KG1 (cell line): ENCODE results near the gene ZFYVE28.
"Not testable (repeated sequence)": the region's sequence is repeated elsewhere in the genome, so short reads cannot be mapped to it uniquely, and the experiment has no call there.

Experiments
- DNase-seq: peaks from one replicate; lab custom pipeline; 2025; lab: John Stamatoyannopoulos, UW

Gene ZFYVE28

DNA sequence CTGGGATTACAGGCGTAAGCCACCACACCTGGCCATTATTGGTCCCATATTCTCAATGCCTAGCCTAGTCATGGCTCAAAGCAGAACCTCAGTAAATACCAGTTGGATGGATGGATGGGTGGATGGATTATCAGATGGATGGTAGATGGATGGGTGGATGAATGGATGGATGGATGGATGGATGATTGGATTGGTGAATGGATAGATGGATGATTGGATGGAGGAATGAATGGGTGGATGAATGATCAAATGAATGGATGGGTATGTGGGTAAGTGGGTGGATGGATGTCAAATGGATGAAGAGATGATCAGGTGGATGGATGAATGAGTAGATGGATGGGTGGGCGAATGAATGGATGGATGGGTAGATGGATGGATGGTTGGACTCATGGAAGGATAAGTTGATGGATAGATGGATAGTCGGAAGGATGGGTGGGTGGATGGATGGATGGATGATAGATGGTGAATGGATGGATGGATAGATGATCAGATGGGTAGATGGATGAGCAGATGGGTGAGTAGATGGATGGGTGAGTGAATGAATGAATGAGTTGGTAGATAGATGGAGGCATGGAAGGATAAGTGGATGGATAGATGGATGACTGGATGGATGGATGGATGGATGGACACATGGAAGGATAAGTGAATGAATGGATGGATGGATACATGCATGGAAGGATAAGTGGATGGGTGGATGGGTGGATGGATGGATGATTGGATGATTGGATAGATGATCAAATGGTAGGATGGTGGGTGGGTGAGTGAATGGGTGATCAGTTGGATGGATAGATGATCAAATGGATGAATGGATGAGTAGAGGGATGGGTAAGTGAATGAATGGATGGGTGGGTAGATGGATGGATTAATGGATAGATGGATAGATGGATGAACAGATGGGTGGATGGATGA is 28.5 kb upstream of the ZFYVE28 start:
- no peak for DNase-seq

GRCh38 chr4:2445571-2445970 is 27.1 kb upstream of the ZFYVE28 start:
- no peak for DNase-seq

- no peak for DNase-seq
Measured at GRCh38 chr4:2445130-2445529, 26.7 kb upstream of the ZFYVE28 start.

GRCh38 chr4:2443956-2444740 is 25.7 kb upstream of the ZFYVE28 start:
- DNase-seq, result no peak

GRCh38 chr4:2443061-2443730 is 24.8 kb upstream of the ZFYVE28 start:
- DNase-seq, result no peak

- no peak for DNase-seq
Measured at GRCh38 chr4:2442175-2442993, 23.9 kb upstream of the ZFYVE28 start.

DNA sequence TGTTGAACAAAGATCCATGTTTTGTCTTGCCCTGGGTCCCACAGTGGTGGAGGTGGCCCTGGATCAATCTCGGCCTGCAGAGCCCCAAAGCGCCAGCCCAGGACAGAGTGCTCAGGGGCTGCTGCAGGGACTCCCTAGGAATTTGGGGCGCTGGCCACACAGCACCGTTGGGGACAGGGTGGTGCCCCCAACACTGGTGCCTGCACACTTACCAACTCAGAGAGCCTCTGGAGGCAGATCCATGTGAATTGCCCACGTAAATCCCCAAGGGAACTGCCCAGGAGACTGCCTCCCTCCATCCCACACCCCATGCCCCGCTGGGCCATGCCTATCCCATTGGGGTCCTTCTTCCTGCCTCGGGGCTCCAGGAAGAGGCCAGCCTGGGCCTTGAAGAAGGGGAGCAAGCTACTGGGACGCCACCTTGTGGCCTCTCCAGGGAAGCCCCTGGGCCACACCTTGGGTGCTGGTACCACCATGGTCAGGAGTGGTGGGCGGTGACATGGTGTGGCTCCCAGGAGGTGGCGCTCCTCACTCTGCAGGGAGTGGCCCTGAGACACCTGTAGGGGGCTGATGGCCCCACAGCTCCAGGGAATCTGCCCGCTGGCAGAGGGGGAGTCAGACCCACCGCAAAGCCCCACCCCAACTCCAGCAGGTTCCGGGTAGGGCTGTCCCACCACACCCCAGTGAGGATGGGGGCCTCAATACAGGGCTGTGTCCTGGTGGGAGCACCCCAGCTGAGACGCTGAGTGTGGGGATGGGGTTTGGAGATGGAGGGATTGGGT is 23.1 kb upstream of the ZFYVE28 start:
- DNase-seq, result peak; percentile 38

- no peak for DNase-seq
Measured at GRCh38 chr4:2438822-2439718, 20.6 kb upstream of the ZFYVE28 start.

- no peak for DNase-seq
Measured at GRCh38 chr4:2437475-2438215, 19.2 kb upstream of the ZFYVE28 start.

DNA sequence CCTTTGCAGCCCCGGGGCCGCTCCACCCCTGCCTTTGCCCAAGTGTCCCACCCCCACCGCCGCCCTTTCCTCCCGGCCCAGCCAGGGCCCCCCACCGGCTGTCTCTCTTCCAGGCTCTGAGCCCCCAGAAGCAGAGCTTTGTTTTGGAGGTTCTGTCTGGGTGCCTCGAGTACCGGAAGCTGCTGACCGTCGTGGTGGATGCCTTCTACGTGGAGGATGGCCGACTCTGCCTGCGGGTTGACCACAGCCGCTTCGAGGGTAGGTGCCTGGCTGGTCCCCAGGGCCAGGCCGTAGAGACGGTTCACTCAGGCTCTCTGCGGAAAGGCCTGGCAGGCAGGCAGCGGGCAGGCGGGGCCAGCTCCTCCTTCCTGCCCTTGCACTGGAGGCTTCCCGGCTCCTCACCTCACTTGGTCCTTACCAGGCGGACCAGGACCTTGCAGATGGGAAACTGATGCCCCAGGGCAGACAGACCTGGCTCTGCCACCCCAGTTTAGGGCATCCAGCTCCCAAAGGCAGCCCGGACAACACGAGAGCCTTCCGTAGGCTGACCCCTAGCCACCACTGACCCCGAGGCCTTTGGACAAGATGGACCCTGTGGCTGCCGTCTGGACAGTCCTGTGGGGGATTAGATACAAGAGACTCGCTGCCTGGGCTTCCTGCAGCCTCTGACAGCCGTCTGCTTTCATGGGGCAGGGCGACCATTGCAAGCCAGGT is 18.5 kb upstream of the ZFYVE28 start:
- no peak for DNase-seq

GRCh38 chr4:2436301-2436700 is 17.9 kb upstream of the ZFYVE28 start:
- DNase-seq, result no peak

GRCh38 chr4:2434420-2434819 is 16.0 kb upstream of the ZFYVE28 start:
- no peak for DNase-seq

- no peak for DNase-seq
Measured at GRCh38 chr4:2433609-2434350, 15.3 kb upstream of the ZFYVE28 start.

DNA sequence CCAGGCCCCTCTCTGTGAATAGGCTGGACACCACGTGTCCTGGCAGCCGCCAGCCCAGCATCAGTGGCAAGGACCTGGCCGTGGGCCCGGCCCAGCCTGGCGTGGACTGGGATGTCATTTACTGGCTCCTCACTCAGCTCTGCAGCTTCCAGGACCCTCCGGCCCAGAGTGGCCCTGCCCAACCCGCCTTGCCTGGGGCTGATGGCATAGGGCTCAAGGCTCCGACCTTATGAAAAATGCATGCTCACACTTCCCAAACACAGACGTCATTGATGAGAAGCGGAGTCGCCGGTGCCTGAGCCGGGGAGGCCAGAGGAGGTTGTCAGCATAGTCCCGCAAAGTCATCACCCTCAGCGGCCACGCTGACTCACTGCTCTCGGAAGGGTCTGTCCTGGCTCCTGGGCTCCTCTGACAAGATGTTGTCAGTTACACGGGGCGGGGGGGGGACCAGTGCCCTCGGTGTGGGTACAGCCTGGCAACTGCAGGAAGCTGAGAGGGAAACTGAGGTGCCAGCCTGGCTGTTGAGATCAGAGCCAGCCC is 14.6 kb upstream of the ZFYVE28 start:
- no peak for DNase-seq

DNA sequence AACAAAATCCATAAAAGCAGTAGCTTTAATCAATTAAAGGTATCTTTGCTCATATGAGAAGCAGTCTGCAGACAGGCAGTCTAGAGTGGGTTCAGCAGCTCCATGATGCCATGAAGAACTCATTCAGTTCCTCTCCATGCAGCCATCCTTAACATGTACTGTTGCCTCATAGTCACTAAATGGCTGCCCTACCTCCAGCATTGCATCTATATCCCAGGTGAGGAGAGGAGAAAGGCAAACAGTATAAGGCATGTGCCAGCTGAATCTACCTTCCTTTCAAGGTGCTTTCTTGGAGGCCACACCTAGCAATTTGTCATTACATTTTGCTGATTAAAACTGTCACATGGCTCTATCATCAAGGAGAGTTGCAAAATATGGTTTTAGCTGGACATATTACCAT is 13.6 kb upstream of the ZFYVE28 start:
- DNase-seq, result no peak

DNA sequence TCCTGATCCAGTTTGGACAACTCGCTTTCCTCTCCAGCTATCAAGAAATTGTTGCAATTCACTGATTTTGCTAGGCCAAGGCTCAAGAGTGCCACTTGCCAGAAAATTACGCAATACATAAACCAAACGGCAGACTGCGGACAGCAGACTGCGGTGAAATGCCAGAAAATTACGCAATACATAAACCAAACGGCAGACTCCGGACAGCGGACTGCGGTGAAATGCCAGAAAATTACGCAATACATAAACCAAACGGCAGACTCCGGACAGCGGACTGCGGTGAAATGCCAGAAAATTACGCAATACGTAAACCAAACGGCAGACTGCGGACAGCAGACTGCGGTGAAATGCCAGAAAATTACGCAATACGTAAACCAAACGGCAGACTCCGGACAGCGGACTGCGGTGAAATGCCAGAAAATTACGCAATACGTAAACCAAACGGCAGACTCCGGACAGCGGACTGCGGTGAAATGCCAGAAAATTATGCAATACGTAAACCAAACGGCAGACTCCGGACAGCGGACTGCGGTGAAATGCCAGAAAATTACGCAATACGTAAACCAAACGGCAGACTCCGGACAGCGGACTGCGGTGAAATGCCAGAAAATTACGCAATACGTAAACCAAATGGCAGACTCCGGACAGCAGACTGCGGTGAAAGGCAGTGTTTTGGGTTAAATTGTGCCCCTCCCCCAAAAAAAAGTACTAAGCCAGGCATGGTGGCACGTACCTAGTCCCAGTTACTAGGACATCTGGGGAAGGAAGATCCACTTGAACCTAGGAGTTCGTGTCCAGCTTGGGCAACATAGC is 11.7 kb upstream of the ZFYVE28 start:
- DNase-seq, result not testable (repeated sequence)
